ENCODE results near the gene KRABD2.
"Not testable (repeated sequence)": the region's sequence is repeated elsewhere in the genome, so short reads cannot be mapped to it uniquely, and the experiment has no call there.

The KRABD2 gene

DNA sequence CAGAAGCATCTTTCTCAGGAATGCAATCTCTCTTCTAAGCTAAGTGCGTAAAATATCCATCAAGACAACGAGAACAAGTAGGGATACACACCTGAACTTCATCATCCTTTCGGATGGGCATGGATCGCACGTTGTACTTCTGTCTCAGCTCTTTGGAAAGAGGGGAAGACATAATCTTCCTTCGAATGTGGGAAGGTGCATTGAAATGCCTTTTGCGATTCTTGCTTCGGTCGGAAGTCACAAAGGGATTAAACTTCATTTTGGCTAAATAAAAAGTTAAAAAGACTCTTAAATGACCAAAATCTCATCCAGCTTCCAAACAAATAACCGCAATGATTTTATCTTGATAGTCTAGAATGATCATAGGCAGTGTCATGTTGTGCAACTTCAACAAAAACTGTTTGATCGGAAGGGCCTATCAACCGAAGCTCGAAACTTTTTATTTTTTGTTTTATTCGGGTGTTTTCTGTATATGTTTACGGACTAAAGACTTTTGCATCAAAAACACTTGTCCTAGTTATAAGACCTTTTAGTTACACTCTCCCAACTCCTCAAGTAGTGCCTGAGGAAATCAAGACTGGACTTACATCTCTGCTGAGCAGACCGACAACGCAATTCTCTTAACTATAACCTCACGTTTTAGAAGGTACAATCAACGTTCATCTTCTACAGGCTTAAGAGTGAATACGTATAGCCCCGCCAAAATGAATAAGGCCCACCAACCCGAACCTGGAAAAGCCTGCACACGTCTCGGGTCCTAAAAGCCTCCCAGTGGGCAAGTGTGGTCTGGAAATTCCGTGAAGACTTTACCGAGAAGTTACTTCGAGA, 5.8 kb upstream of the KRABD2 start:
- Mint-ChIP-seq H3K9me3 (no peaks in the 10 kb centered on the region), H3K4me3 (peak overlapping the region; percentile 83), H3K27me3 (no peaks in the 10 kb centered on the region), H3K36me3 (peaks cover 57% of the 10 kb centered on the region), H3K27ac (peak overlapping the region; percentile 93), H3K4me1 (peaks cover 63% of the 10 kb centered on the region)
- ATAC-seq: no peak

DNA sequence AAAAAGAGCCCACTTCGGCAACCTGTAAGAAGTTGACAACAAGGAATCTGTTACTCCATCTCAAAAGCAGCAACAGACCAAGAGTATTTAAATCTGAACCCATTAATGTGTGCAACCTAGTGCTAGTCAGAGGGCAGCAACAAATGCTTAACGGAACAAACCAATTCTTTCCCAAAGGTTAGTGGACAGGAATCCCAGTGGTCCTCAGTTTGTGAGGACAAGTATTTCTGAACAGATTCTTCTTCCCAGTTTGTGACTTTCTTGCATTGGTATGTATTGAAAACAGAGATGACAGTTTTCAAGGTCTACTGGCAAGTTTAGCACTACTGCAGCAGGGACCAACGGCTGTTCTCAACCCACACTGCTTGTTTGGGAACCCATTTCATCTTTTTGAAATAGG, 3.5 kb upstream of the KRABD2 start:
- Mint-ChIP-seq H3K4me3 (no peak overlapping the region), H3K4me1 (peaks cover 67% of the 10 kb centered on the region), H3K9me3 (no peaks in the 10 kb centered on the region), H3K36me3 (peaks cover 69% of the 10 kb centered on the region), H3K27me3 (no peaks in the 10 kb centered on the region), H3K27ac (no peak overlapping the region)
- ATAC-seq: no peak

DNA sequence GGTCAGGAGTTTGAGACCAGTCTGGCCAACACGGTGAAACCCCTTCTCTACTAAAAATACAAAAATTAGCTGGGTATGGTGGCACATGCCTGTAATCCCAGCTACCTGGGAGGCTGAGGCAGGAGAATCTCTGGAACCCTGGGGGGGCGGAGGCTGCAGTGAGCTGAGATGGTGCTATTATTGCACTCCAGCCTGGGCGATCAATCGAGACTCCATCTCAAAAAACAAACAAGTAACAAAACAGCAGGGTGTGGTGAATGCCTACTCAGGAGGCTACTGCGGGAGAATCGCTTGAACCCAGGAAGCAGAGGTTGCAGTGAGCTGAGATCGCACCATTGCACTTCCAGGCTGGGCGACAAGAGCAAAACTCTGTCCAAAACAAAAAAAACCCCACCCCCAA, 1.6 kb upstream of the KRABD2 start:
- Mint-ChIP-seq H3K4me1 (peaks cover 58% of the 10 kb centered on the region), H3K36me3 (peaks cover 72% of the 10 kb centered on the region)
- not testable (repeated sequence) for ATAC-seq, H3K9me3 Mint-ChIP-seq, H3K27ac Mint-ChIP-seq, H3K27me3 Mint-ChIP-seq, H3K4me3 Mint-ChIP-seq

DNA sequence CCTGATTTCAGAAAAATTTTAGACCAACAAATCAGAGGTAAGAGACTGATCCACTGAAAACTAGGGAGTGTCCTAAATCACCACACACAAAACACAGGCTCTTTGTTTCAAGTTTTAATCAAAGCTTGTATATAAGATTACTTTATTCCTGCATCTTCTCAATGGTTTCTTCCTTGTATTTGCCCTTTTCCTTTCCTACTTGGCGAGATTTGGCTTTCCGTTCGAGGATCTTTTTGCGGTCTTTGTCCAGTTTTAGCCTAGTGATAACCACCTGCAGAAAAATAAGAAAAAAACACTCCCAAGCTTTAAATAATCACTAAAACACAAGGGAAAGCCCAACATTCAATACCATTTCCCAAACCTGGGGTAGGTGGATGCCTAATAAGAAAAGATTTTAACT, 918 bp upstream of the KRABD2 start:
- no peak for ATAC-seq
- H3K36me3 Mint-ChIP-seq: peaks cover 69% of the 10 kb centered on the region
- peak overlapping the region; percentile 16 for H3K4me3 Mint-ChIP-seq
- H3K27ac Mint-ChIP-seq: no peak overlapping the region
- no peaks in the 10 kb centered on the region for H3K27me3 Mint-ChIP-seq
- H3K4me1 Mint-ChIP-seq: peaks cover 60% of the 10 kb centered on the region
- H3K9me3 Mint-ChIP-seq: no peaks in the 10 kb centered on the region

DNA sequence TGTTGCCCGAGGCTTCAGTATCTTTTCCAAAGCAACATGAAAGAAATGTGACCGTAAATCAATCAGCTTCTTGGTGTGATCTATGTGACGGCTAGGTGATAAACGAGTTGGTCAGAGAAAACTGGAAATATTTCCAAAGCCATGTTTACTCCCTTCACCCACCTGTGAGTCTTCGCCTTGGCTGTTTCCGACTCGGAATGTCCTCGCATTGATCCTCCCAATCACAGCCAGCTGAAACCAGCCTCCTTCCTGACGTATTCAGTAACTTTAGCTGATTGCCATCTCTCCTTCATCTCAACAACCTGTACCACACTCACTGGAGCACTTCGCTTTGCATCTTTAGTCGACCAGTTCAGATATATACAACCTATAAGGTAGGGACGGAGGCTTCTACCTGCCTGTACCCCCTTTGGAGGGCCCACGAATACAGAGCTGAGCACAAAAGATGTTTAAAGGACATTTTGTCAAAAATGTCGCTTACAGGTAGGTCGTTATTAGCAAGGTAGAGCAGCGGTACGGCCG, 705 bp downstream of the KRABD2 start:
- Mint-ChIP-seq H3K27me3 (no peaks in the 10 kb centered on the region), H3K9me3 (no peaks in the 10 kb centered on the region), H3K27ac (peak overlapping the region; percentile 71), H3K4me3 (peak overlapping the region; percentile 86), H3K36me3 (peaks cover 64% of the 10 kb centered on the region), H3K4me1 (peaks cover 53% of the 10 kb centered on the region)
- no peak for ATAC-seq

DNA sequence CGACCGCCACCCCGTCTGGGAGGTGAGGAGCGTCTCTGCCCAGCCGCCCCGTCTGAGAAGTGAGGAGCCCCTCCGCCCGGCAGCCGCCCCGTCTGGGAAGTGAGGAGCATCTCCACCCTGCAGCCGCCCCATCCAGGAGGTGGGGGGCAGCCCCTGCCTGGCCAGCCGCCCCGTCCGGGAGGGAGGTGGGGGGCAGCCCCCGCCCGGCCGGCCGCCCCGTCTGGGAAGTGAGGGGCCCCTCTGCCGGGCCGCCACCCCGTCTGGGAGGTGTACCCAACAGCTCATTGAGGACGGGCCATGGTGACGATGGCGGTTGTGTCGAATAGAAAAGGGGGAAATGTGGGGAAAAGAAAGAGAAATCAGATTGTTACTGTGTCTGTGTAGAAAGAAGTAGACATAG, 2.6 kb downstream of the KRABD2 start:
- H3K4me3 Mint-ChIP-seq, H3K9me3 Mint-ChIP-seq, H3K27ac Mint-ChIP-seq, H3K27me3 Mint-ChIP-seq, ATAC-seq: not testable (repeated sequence)
- Mint-ChIP-seq H3K36me3 (peaks cover 59% of the 10 kb centered on the region), H3K4me1 (peaks cover 46% of the 10 kb centered on the region)

DNA sequence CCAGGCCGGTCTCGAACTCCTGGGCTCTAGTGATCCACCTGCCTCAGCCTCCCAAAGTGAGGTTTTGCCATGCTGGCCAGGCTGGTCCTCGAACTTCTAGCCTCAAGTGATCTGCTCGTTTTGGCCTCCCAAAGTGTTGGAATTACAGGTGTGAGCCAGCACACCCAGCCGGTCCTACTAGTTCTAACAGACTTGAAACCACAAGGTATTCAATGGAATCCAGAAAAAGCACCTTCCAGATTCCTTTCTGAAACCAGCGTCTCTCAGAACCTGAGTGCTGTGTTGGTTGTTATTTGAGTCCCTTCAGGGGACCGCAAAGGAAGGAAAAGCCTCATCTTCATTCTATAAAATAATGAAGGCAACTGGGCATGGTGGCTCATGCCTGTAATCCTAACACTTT, 4.1 kb downstream of the KRABD2 start:
- Mint-ChIP-seq H3K9me3 (no peaks in the 10 kb centered on the region), H3K4me1 (peaks cover 31% of the 10 kb centered on the region), H3K27ac (peak overlapping the region; percentile 42), H3K4me3 (no peak overlapping the region), H3K27me3 (no peaks in the 10 kb centered on the region), H3K36me3 (peaks cover 53% of the 10 kb centered on the region)
- no peak for ATAC-seq

DNA sequence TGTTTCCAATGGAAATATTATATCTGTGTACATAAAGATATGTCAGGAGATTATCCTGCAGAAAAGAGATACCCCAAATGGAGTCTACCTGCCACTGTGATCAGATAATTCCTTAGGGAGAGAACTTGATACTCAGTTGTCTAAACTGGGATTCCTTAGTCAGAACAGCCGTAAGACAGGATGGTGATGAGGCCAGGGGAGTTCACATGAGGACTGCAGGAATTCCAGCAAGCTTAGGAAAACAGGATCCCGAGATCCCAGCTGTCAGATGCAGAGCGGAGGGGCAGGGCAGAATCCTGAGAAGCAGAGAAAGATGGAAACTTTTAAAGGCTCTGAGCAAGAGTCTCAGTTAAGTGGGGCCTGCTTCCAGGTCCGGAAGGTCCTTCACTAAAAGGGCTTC, 4.7 kb downstream of the KRABD2 start:
- no peaks in the 10 kb centered on the region for H3K27me3 Mint-ChIP-seq
- peaks cover 50% of the 10 kb centered on the region for H3K36me3 Mint-ChIP-seq
- no peaks in the 10 kb centered on the region for H3K9me3 Mint-ChIP-seq
- no peak for ATAC-seq
- H3K4me1 Mint-ChIP-seq: peaks cover 28% of the 10 kb centered on the region
- no peak overlapping the region for H3K4me3 Mint-ChIP-seq
- no peak overlapping the region for H3K27ac Mint-ChIP-seq

DNA sequence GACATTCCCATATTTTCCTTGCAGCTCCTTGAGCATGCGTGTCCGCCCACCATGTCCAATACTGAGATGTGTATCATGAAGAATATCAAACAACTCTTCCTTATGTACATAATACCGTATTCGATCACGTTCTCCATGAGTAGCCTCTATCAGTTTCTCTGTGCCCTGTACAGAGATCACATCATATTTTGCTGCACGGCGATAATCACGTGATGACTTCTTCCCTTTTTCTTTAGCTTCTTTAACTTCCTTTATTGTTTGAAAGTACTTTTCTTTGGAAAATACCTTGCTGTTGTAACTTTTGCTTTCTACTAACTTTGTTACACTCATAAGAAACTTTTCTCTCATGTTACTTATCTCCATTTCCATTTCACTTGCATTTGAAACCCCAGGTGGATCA, 6.6 kb downstream of the KRABD2 start:
- Mint-ChIP-seq H3K27me3 (no peaks in the 10 kb centered on the region), H3K36me3 (peaks cover 39% of the 10 kb centered on the region), H3K4me1 (peaks cover 15% of the 10 kb centered on the region), H3K9me3 (no peaks in the 10 kb centered on the region), H3K27ac (peak overlapping the region; percentile 57), H3K4me3 (no peak overlapping the region)
- ATAC-seq: no peak

DNA sequence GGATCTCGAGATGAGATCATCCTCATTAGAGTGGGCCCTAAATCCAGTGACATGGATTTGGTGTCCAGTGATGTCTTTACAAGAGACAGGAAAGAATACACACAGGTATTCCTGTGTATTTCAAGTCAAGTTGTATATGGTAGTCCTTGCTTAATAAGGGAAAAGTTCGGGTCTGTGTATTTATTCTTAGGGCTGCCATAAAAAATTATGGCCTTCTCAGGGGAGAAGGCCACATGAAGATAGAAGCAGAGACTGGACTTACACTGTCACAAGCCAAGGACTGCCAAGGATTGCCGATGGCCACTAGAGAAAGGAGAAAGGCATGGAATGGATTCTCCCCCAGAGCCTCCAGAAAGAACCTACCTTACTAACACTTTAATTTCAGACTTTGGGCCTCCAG, 8.3 kb downstream of the KRABD2 start:
- ATAC-seq: no peak
- Mint-ChIP-seq H3K4me3 (no peak overlapping the region), H3K36me3 (peaks cover 37% of the 10 kb centered on the region), H3K27ac (no peak overlapping the region), H3K9me3 (no peaks in the 10 kb centered on the region), H3K27me3 (no peaks in the 10 kb centered on the region), H3K4me1 (peaks cover 12% of the 10 kb centered on the region)

DNA sequence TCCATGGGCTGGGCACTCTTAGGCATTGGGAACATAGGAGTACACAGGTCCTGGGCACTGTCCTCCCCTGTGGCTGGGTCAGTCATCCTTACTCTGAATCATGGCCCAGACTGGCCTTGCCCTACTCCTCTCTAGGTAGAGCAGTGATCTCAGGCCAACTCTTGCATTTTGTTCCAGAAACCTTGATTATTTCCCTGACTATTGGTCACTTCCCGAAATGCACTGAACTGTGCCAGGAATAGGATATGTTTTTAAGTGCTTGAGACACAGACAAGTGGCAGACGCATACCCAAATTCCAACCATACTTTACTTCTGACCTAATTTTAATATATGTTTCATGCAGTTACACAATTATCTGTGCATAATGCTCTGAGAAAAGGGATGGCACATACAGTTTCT, 10.3 kb downstream of the KRABD2 start:
- H3K9me3 Mint-ChIP-seq: no peaks in the 10 kb centered on the region
- no peak for ATAC-seq
- H3K36me3 Mint-ChIP-seq: peaks cover 25% of the 10 kb centered on the region
- no peak overlapping the region for H3K27ac Mint-ChIP-seq
- H3K4me3 Mint-ChIP-seq: no peak overlapping the region
- H3K27me3 Mint-ChIP-seq: no peaks in the 10 kb centered on the region
- H3K4me1 Mint-ChIP-seq: peaks cover 9% of the 10 kb centered on the region

DNA sequence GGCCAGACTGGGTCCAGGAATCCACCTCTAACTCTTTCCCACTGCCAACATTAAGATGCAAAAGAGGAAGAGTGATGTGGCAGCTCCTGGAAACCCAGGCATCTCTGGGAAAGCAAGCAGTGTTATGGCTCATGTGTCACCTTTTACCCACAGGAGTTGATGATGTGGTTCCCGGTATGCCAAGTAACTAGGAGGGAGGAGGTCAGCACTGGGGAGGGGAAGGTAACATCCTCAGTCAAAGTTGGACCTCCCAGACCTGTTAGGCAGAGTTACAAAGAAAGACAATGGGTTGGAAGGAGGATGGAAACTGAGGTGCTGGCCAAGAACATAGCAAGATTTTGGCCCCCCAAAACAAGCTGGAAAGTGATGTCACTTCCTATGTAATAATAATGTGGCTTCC, 11.4 kb downstream of the KRABD2 start:
- no peak for ATAC-seq
- peaks cover 20% of the 10 kb centered on the region for H3K36me3 Mint-ChIP-seq

DNA sequence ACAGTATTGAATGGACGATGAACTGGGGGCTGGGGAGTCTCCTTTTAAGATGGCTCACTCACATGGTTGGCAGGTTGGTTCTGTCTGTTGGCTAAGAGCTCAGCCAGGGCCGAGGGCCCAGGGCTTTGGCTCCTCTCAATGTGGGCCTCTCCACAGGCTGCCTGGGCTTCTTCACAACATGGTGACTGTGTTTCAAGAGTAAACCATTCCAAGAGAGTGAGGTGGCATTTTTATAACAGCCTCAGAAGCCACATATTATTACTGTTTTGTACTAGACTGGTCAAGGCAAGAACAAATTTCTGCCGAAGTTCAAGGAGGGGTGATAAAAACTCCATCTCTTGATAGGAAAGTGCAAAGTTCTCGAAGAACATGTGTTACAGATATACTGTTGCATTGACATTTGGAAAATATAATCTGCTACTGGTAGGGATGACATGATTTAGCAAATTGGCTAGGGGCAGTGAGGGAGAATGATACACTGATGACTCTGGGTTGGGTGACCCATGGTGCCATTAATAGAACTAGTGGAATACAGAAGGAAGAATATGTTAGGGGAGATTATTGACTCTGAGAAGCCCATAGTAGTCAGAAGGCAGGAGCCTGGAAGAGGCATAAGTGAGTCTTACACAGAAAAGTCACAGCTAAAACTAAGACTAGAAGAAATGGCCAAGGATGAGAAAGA, 13.7 kb downstream of the KRABD2 start:
- Mint-ChIP-seq H3K36me3 (peaks cover 7% of the 10 kb centered on the region), H3K27me3 (no peaks in the 10 kb centered on the region), H3K27ac (no peak overlapping the region), H3K4me1 (no peaks in the 10 kb centered on the region), H3K9me3 (no peaks in the 10 kb centered on the region), H3K4me3 (no peak overlapping the region)
- no peak for ATAC-seq

More for the DNA sequence above, 11.4 kb downstream of the KRABD2 start:
- Mint-ChIP-seq H3K9me3 (no peaks in the 10 kb centered on the region), H3K4me1 (peaks cover 6% of the 10 kb centered on the region), H3K27ac (no peak overlapping the region), H3K27me3 (no peaks in the 10 kb centered on the region), H3K4me3 (no peak overlapping the region)

DNA sequence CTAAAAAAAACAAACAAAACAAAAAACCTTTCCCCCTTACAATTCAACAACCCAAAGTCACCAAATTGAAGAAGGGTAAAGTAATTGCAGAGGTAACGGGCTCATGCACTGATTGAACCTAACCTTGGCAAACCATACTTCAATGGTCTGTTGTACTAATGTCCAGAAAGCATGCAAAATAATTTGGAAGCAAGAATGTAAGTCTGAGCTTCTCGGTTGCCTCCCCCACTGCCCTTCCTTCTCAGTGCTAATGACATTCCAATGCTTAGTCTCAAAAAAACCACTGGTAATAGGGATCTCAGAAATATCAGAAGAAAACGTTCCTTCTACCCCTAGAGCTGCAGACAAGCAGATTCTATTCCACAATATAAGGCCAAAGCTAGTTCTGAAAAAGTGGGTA, 15.8 kb downstream of the KRABD2 start:
- Mint-ChIP-seq H3K4me3 (no peak overlapping the region), H3K4me1 (no peaks in the 10 kb centered on the region), H3K27ac (no peak overlapping the region), H3K9me3 (no peaks in the 10 kb centered on the region), H3K36me3 (peaks cover 7% of the 10 kb centered on the region), H3K27me3 (no peaks in the 10 kb centered on the region)
- no peak for ATAC-seq

DNA sequence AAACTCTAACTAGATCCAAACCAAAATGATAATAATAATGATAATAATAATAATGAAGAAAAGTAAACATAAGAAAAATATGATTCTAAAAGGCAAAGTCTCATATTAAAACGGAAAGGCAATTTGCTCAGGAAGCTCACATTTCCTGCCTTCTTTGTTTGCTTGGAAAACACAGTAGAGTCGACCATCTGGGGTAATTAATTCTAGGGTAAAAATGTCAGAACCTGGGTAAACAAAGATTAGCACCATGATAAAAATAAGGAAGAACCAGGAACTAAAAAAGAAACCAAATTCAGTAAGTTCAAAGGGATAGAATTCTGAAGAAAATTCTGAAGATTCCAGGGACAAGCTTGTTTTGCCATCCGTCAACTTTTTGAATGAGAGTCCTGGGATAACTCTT, 16.2 kb downstream of the KRABD2 start:
- Mint-ChIP-seq H3K36me3 (peaks cover 7% of the 10 kb centered on the region), H3K9me3 (no peaks in the 10 kb centered on the region), H3K27me3 (no peaks in the 10 kb centered on the region), H3K4me1 (no peaks in the 10 kb centered on the region), H3K4me3 (no peak overlapping the region), H3K27ac (no peak overlapping the region)
- no peak for ATAC-seq

DNA sequence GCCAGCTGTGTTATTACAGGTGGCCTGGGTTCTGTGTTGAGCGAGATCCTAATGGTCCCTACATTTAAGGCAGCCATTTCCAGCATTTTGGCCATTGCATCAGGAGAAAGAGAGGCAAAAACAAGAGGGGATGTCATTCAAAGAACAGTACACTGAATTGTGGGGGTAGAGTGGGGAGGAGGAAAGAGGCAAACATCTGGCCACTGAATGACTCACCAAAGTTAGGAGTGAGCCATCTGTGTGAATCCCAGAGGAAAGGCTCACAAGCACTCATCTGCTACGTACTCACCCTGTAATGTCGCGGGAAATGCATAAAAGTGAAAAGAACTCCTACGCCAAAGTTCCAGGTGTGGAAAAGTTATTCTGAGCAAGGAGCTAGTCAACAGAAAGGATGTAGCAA, 16.7 kb downstream of the KRABD2 start:
- H3K9me3 Mint-ChIP-seq: no peaks in the 10 kb centered on the region
- H3K4me1 Mint-ChIP-seq: no peaks in the 10 kb centered on the region
- no peak for ATAC-seq
- H3K27ac Mint-ChIP-seq: no peak overlapping the region
- peaks cover 7% of the 10 kb centered on the region for H3K36me3 Mint-ChIP-seq
- no peaks in the 10 kb centered on the region for H3K27me3 Mint-ChIP-seq
- H3K4me3 Mint-ChIP-seq: no peak overlapping the region

All from stimulated activated memory B cell treated with anti-CD40 and anti-IgM and Interleukin-4, amounts not matched to agents 10 μg/mL and 1 μg/mL and 100 μg/mL, for 72 hours (primary cell).